Neural cell (in vitro differentiated cells): ENCODE results near the gene BEND7. TPM values are rescaled to one million over a fixed set of nuclear protein-coding genes. Genes with fewer than 3 reads are reported as not detected.

ENCODE experiments used
- H2AFZ ChIP-seq: fragments of 200-600, 300-800 bp; sonication (generic), shearing (Covaris generic); 2 replicates; pipeline ENCODE4 v1.6.0; 2014; ENCODE audit warnings: low read depth, mild to moderate bottlenecking, antibody characterized with exemption, low read length, moderate library complexity
- H3F3A ChIP-seq: fragments of 200-600 bp; shearing (Covaris generic); 2 replicates; pipeline ENCODE4 v1.6.1; 2016; ENCODE audit warnings: mild to moderate bottlenecking, moderate library complexity, mixed read lengths, antibody characterized with exemption, low read length; ENCODE audit not compliant: insufficient read depth, poor library complexity, severe bottlenecking
- H3K27ac ChIP-seq: fragments of 200-600, 300-800 bp; sonication (generic), shearing (Covaris generic); 2 replicates; pipeline ENCODE4 v1.5.1; 2014; ENCODE audit warnings: mild to moderate bottlenecking, low read length, moderate library complexity
- H3K27me3 ChIP-seq: fragments of 300-800, 200-600 bp; sonication (generic), shearing (Covaris generic); 2 replicates; pipeline ENCODE4 v1.6.0; 2014; ENCODE audit warnings: mild to moderate bottlenecking, low read depth, low read length, moderate library complexity; ENCODE audit not compliant: insufficient read depth
- H3K36me3 ChIP-seq: fragments of 300-800, 200-600 bp; sonication (generic), shearing (Covaris generic); 2 replicates; pipeline ENCODE4 v1.5.1; 2014; ENCODE audit warnings: mild to moderate bottlenecking, antibody characterized with exemption, low read length, moderate library complexity; ENCODE audit not compliant: insufficient read depth
- H3K4me2 ChIP-seq: fragments of 300-800, 200-600 bp; sonication (generic), shearing (Covaris generic); 2 replicates; pipeline ENCODE4 v1.6.0; 2014; ENCODE audit warnings: mild to moderate bottlenecking, low read length
- H3K4me3 ChIP-seq: fragments of 300-800, 200-600 bp; sonication (generic), shearing (Covaris generic); 2 replicates; pipeline ENCODE4 v1.5.1; 2014; ENCODE audit warnings: mild to moderate bottlenecking, low read length, moderate library complexity
- H3K79me2 ChIP-seq: fragments of 200-600 bp; shearing (Covaris generic); replicated peaks from 2 replicates; pipeline ENCODE4 v1.6.0; 2014; ENCODE audit warnings: mild to moderate bottlenecking, low read length, moderate library complexity; ENCODE audit not compliant: insufficient read depth
- H3K9ac ChIP-seq: fragments of 300-800, 200-600 bp; sonication (generic), shearing (Covaris generic); 2 replicates; pipeline ENCODE4 v1.6.1; 2016; ENCODE audit warnings: mild to moderate bottlenecking, low read length, mixed read lengths
- H3K9me2 ChIP-seq: fragments of 200-600 bp; shearing (Covaris generic); 2 replicates; pipeline ENCODE4 v1.6.1; 2016; ENCODE audit warnings: mild to moderate bottlenecking, low read length, mixed read lengths; ENCODE audit not compliant: insufficient read depth
- H3K9me3 ChIP-seq: fragments of 200-600, 300-800 bp; sonication (generic), shearing (Covaris generic); 2 replicates; pipeline ENCODE4 v1.6.1; 2016; ENCODE audit warnings: mild to moderate bottlenecking, mixed run types, low read length, moderate library complexity, mixed read lengths
- H4K20me1 ChIP-seq: fragments of 200-600 bp; shearing (Covaris generic); 2 replicates; pipeline ENCODE4 v1.6.1; 2016; ENCODE audit warnings: mild to moderate bottlenecking, mixed run types; ENCODE audit not compliant: insufficient read depth
- CTCF ChIP-seq: fragments of 450-650 bp; IDR thresholded peaks from 2 replicates; pipeline ENCODE4 v1.5.1; 2014; ENCODE audit warnings: antibody characterized with exemption, mild to moderate bottlenecking, moderate library complexity; ENCODE audit not compliant: poor library complexity, severe bottlenecking
- EP300 ChIP-seq: fragments of 450-650 bp; conservative IDR thresholded peaks from 2 replicates; pipeline ENCODE4 v1.6.1; 2014; ENCODE audit warnings: antibody characterized with exemption, mild to moderate bottlenecking, moderate library complexity; ENCODE audit not compliant: poor library complexity, severe bottlenecking
- EZH2 ChIP-seq: fragments of 200-600, 300-800 bp; shearing (Covaris generic), sonication (generic); IDR thresholded peaks from 2 replicates; pipeline ENCODE4 v1.6.1; 2014; ENCODE audit warnings: antibody characterized with exemption, low read length, borderline replicate concordance, mild to moderate bottlenecking; ENCODE audit not compliant: insufficient read depth, poor library complexity, severe bottlenecking
- MXI1 ChIP-seq: fragments of 450-650 bp; conservative IDR thresholded peaks from 2 replicates; pipeline ENCODE4 v1.6.1; 2014; ENCODE audit warnings: antibody characterized with exemption, mild to moderate bottlenecking; ENCODE audit not compliant: poor library complexity, severe bottlenecking
- POLR2AphosphoS5 ChIP-seq: IDR thresholded peaks from 2 replicates; pipeline ENCODE4 v1.6.1; 2012
- RAD21 ChIP-seq: fragments of 450-650 bp; conservative IDR thresholded peaks from 2 replicates; pipeline ENCODE4 v1.6.1; 2014; ENCODE audit warnings: antibody characterized with exemption, mild to moderate bottlenecking, moderate library complexity
- REST ChIP-seq: IDR thresholded peaks from 2 replicates; pipeline ENCODE4 v1.6.1; 2012; ENCODE audit warnings: borderline replicate concordance
- SMC3 ChIP-seq: fragments of 450-650 bp; conservative IDR thresholded peaks from 2 replicates; pipeline ENCODE4 v1.6.1; 2014; ENCODE audit warnings: antibody characterized with exemption, mild to moderate bottlenecking, moderate library complexity; ENCODE audit not compliant: poor library complexity
- TAF1 ChIP-seq: IDR thresholded peaks from 2 replicates; pipeline ENCODE4 v1.6.1; 2012; ENCODE audit warnings: low read depth
- polyA plus RNA-seq: library from polyadenylated mRNA; depleted of rRNA; stranded (reverse); fragments of >200 nt; gene quantifications from 2 replicates; pipeline ENCODE4 v1.2.3, GENCODE V29; 2014

Gene BEND7
- polyA plus RNA-seq, 1 donor from 2014 or later = 5.1 TPM

- no peak overlapping the region for H2AFZ ChIP-seq
- no peak for TF ChIP-seq SMC3
- TF ChIP-seq TAF1 = no peak
- no peak for TF ChIP-seq CTCF
- no peak for TF ChIP-seq RAD21
- no peak for TF ChIP-seq REST
- no peak for TF ChIP-seq EZH2
- TF ChIP-seq POLR2AphosphoS5 = no peak
- no peak for TF ChIP-seq EP300
- no peak for TF ChIP-seq MXI1
- no peaks in the 10 kb centered on the region for H3K36me3 ChIP-seq
- peak overlapping the region; percentile 64 for H3K4me3 ChIP-seq
- peaks cover 2% of the 10 kb centered on the region for H3F3A ChIP-seq
- H3K27me3 ChIP-seq = peaks cover 27% of the 10 kb centered on the region
- no peak overlapping the region for H3K27ac ChIP-seq
- H3K79me2 ChIP-seq = no peaks in the 10 kb centered on the region
- H3K9me2 ChIP-seq = no peaks in the 10 kb centered on the region
- H3K9me3 ChIP-seq = no peaks in the 10 kb centered on the region
- H3K4me2 ChIP-seq = peak overlapping the region; percentile 19
- H3K9ac ChIP-seq = peak overlapping the region; percentile 38
- H4K20me1 ChIP-seq = no peaks in the 10 kb centered on the region
Measured at GRCh38 chr10:13526948-13527863, 1.6 kb downstream of the BEND7 start.

GRCh38 chr10:13525663-13526062 lies 3.2 kb downstream of the BEND7 start:
- H3F3A ChIP-seq = peaks cover 2% of the 10 kb centered on the region

More at GRCh38 chr10:13525663-13526062, 3.2 kb downstream of the BEND7 start:
- Histone ChIP-seq H3K36me3 (no peaks in the 10 kb centered on the region), H2AFZ (no peak overlapping the region), H4K20me1 (no peaks in the 10 kb centered on the region), H3K9me2 (no peaks in the 10 kb centered on the region), H3K9ac (no peak overlapping the region), H3K9me3 (no peaks in the 10 kb centered on the region), H3K27ac (no peak overlapping the region), H3K79me2 (no peaks in the 10 kb centered on the region), H3K27me3 (peaks cover 27% of the 10 kb centered on the region), H3K4me3 (no peak overlapping the region), H3K4me2 (no peak overlapping the region)
- TF ChIP-seq RAD21 = no peak
- no peak for TF ChIP-seq POLR2AphosphoS5
- no peak for TF ChIP-seq REST
- TF ChIP-seq TAF1 = no peak
- TF ChIP-seq CTCF = no peak
- no peak for TF ChIP-seq EZH2
- TF ChIP-seq SMC3 = no peak
- no peak for TF ChIP-seq MXI1
- TF ChIP-seq EP300 = no peak
